GM12878 (cell line): ENCODE measurements around the gene SLC9A8. TPM values are rescaled to one million over a fixed set of nuclear protein-coding genes. Genes with fewer than 3 reads are reported as not detected.

ENCODE experiments used
- ATAC-seq: fragments of 200-7000 bp; cut with Tn5 transposase; 3 replicates; pipeline ENCODE4 v1.9.1; 2020; ENCODE audit warnings: mild to moderate bottlenecking, moderate library complexity
- BruUV-seq: library from RNA; stranded (reverse); fragments of 400-500 nt; replicated peaks from 2 replicates; lab custom pipeline; 2021; lab: Mats Ljungman, UMichigan
- CTCF ChIA-PET: fragments of 300-600 bp; sonication (Branson Sonifier 250); formaldehyde crosslinking; extraction: SDS; loops from one replicate; lab custom pipeline; 2021; ENCODE audit warnings: inconsistent platforms; lab: Yijun Ruan, JAX
- POLR2A ChIA-PET: fragments of 350-600 bp; formaldehyde crosslinking; extraction: SDS; loops from one replicate; lab custom pipeline; 2021; ENCODE audit warnings: inconsistent platforms; lab: Charles Lee
- RAD21 ChIA-PET: fragments of 300-600 bp; sonication (Branson Sonifier 250); formaldehyde crosslinking; loops from one replicate; lab custom pipeline; 2023; ENCODE audit warnings: antibody characterized with exemption; ENCODE audit not compliant: unreplicated experiment; lab: Charles Lee
- SMC1A ChIA-PET: fragments of 300-600 bp; sonication (Branson Sonifier 250); formaldehyde crosslinking; loops from one replicate; lab custom pipeline; 2023; ENCODE audit not compliant: unreplicated experiment, uncharacterized antibody; lab: Charles Lee
- DNase-seq: peaks from one replicate; pipeline ENCODE4 v3.0.0-alpha.2; 2011; ENCODE audit warnings: low read depth, low spot score
- FAIRE-seq: peaks from 3 replicates; lab custom pipeline; 2011; peaks lifted over from hg19 to GRCh38; lab: Jason Lieb, UNC
- H2AFZ ChIP-seq: 2 replicates; pipeline ENCODE4 v1.6.0; 2011; ENCODE audit warnings: low read depth, low read length, control low read depth; ENCODE audit not compliant: control insufficient read depth
- H3K27ac ChIP-seq: 2 replicates; pipeline ENCODE4 v1.5.1; 2011; ENCODE audit warnings: control low read depth; ENCODE audit not compliant: control insufficient read depth, insufficient read depth
- H3K27me3 ChIP-seq, 2 experiments: replicated peaks in 1 of 2; 2 replicates each; pipeline versions ENCODE4 v1.6.0 to v1.6.1; 2011; ENCODE audit warnings: low read length in 1 of 2; ENCODE audit not compliant: control insufficient read depth in 2 of 2, insufficient read depth in 2 of 2
- H3K36me3 ChIP-seq, 2 experiments: 2 replicates each; pipeline ENCODE4 v1.5.1; 2011; ENCODE audit warnings: low read length in 1 of 2; ENCODE audit not compliant: control insufficient read depth in 2 of 2, insufficient read depth in 2 of 2
- H3K4me1 ChIP-seq: 2 replicates; pipeline ENCODE4 v1.6.1; 2011; ENCODE audit warnings: mild to moderate bottlenecking, low read length, moderate library complexity, mixed read lengths; ENCODE audit not compliant: control insufficient read depth, insufficient read depth
- H3K4me2 ChIP-seq: 2 replicates; pipeline ENCODE4 v1.6.0; 2011; ENCODE audit warnings: control low read depth; ENCODE audit not compliant: control insufficient read depth, insufficient read depth
- H3K4me3 ChIP-seq: fragments of 200-600 bp; sonication (generic); 2 replicates; pipeline ENCODE4 v1.5.1; 2016
- H3K79me2 ChIP-seq: 2 replicates; pipeline ENCODE4 v1.6.0; 2011; ENCODE audit warnings: low read length; ENCODE audit not compliant: control insufficient read depth, insufficient read depth
- H3K9ac ChIP-seq: 2 replicates; pipeline ENCODE4 v1.8.0; 2011; ENCODE audit warnings: low read length, control low read depth, mixed read lengths; ENCODE audit not compliant: control insufficient read depth, insufficient read depth
- H3K9me3 ChIP-seq: replicated peaks from 3 replicates; pipeline ENCODE4 v1.5.1; 2011; ENCODE audit warnings: mild to moderate bottlenecking, low read length; ENCODE audit not compliant: control insufficient read depth, insufficient read depth
- H4K20me1 ChIP-seq: 2 replicates; pipeline ENCODE4 v1.6.0; 2011; ENCODE audit not compliant: control insufficient read depth, insufficient read depth
- BACH1 ChIP-seq: fragments of 450-650 bp; IDR thresholded peaks from 2 replicates; pipeline ENCODE4 v1.6.1; 2017; ENCODE audit warnings: mild to moderate bottlenecking, borderline replicate concordance
- ETV6 ChIP-seq, 2 experiments: fragments of 450-650 bp in 1 of 2; IDR thresholded peaks in 1 of 2; conservative IDR thresholded peaks in 1 of 2; 2 replicates each; pipeline ENCODE4 v1.6.1; 2014; ENCODE audit warnings: antibody characterized with exemption in 1 of 2, borderline replicate concordance in 1 of 2, low read depth in 1 of 2, mild to moderate bottlenecking in 1 of 2, moderate library complexity in 1 of 2
- HCFC1 ChIP-seq: fragments of 150-350 bp; IDR thresholded peaks from 2 replicates; pipeline ENCODE4 v1.6.1; 2014; ENCODE audit warnings: low read length
- HDGF ChIP-seq: fragments of 450-650 bp; IDR thresholded peaks from 2 replicates; pipeline ENCODE4 v1.6.1; 2016; ENCODE audit warnings: antibody characterized with exemption
- IRF4 ChIP-seq: IDR thresholded peaks from 2 replicates; pipeline ENCODE4 v1.6.1; 2011; ENCODE audit warnings: low read depth, low read length
- JUNB ChIP-seq: IDR thresholded peaks from 2 replicates; pipeline ENCODE4 v1.6.1; 2016; ENCODE audit warnings: antibody characterized with exemption, mild to moderate bottlenecking
- KLF5 ChIP-seq: fragments of 450-650 bp; IDR thresholded peaks from 2 replicates; pipeline ENCODE4 v1.6.1; 2014; ENCODE audit warnings: mild to moderate bottlenecking; ENCODE audit not compliant: partially characterized antibody
- PAX8 ChIP-seq: fragments of 450-650 bp; IDR thresholded peaks from 2 replicates; pipeline ENCODE4 v1.6.1; 2017; ENCODE audit warnings: mild to moderate bottlenecking, moderate library complexity
- POLR2AphosphoS5 ChIP-seq: IDR thresholded peaks from 2 replicates; pipeline ENCODE4 v1.6.1; 2011; ENCODE audit warnings: mild to moderate bottlenecking, low read length, inconsistent platforms
- SPI1 ChIP-seq: IDR thresholded peaks from 2 replicates; pipeline ENCODE4 v1.6.1; 2011; ENCODE audit warnings: low read depth, mild to moderate bottlenecking, low read length, moderate library complexity, borderline replicate concordance; ENCODE audit not compliant: insufficient read depth
- ZNF622 ChIP-seq: fragments of 450-650 bp; IDR thresholded peaks from 2 replicates; pipeline ENCODE4 v1.6.1; 2017; ENCODE audit warnings: mild to moderate bottlenecking, inconsistent platforms
- WGBS: methylation state at CpG from one replicate; pipeline ENCODE4 v1.1.6; 2016; ENCODE audit warnings: low lambda C conversion rate; ENCODE audit not compliant: insufficient replicate concordance, insufficient coverage; ENCODE audit errors: missing lambda C conversion rate; 5-methylcytosine and 5-hydroxymethylcytosine counted together
- in situ Hi-C: fragments of 300-500 bp; cut with MboI; formaldehyde crosslinking; loops from 9 replicates; pipeline ENCODE4 v1.14.3; 2018; ENCODE audit warnings: mixed read lengths
- intact Hi-C: fragments of 100-400 bp; cut with micrococcal nuclease; formaldehyde crosslinking; loops from one replicate; pipeline ENCODE4 v1.14.2; 2022; ENCODE audit not compliant: unreplicated experiment
- polyA plus RNA-seq, 11 experiments: library from polyadenylated mRNA; depleted of rRNA in 4 of 11; unstranded in 6 of 11; stranded (reverse) in 5 of 11; fragments of >200 nt; fragmentation: Nextera tagmentation in 4 of 11; fragmentation: Illumina TruSeq in 1 of 11; extraction: Ambion mirVana in 4 of 11; extraction: Trizol in 1 of 11; gene quantifications; 1 replicate in 1 of 11; 2 replicates in 10 of 11; pipeline versions ENCODE4 v1.2.1 to v1.2.3, GENCODE V29; 2011 to 2016; ENCODE audit warnings: inconsistent platforms in 2 of 11, missing spikeins in 2 of 11, low read depth in 1 of 11
- total RNA-seq, 4 experiments: library from RNA; depleted of rRNA in 3 of 4; stranded (reverse); fragments of >200 nt in 3 of 4; fragmentation: Illumina TruSeq in 1 of 4; extraction: Trizol in 1 of 4; gene quantifications; 2 replicates each; pipeline versions ENCODE4 v1.2.1 to v1.2.3, GENCODE V29; 2013 to 2021
- TF ChIP-seq, protein P1 (sequence below): IDR thresholded peaks from 2 replicates; pipeline ENCODE4 v1.6.1; 2011; ENCODE audit warnings: low read depth, low read length, improper control_type of control experiment, borderline replicate concordance
- TF ChIP-seq, protein P2 (sequence below): fragments of 450-650 bp; formaldehyde crosslinking; IDR thresholded peaks from 2 replicates; pipeline ENCODE4 v1.4.0; 2022; ENCODE audit warnings: mild to moderate bottlenecking, moderate library complexity

SLC9A8 gene
- total and polyA plus RNA-seq, 10 of the 15 experiments (the other 5 are each of a cell fraction or from before 2014, with no cell fraction given): 0.40 to 15.5 (median 6.5) TPM

DNA sequence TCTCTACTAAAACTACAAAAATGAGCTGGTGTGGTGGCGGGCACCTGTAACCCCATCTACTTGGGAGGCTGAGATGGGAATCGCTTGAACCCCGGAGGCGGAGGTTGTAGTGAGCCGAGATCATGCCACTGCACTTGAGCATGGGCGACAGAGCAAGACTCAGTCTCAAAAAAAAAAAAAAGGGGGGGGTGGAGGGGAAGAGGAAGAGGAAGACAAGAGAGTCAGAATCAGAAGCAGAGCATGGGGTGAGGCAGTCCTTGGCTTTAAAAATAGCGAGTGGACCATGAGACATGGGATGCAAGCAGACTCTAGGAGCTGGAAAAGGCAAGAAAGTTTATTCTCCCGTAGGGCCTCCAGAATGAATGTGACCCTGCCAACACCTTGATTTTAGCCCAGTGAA is 3.9 kb upstream of the SLC9A8 start:
- in situ Hi-C loops: no loop called here
- peaks cover 22% of the 10 kb centered on the region for H3K4me1 ChIP-seq
- 47% methylated on average over 7 of the region's 8 CpGs for WGBS
- no peak for FAIRE-seq
- H3K27ac ChIP-seq: no peak overlapping the region
- H3K79me2 ChIP-seq: peaks cover 7% of the 10 kb centered on the region
- no peaks in the 10 kb centered on the region for H3K36me3 ChIP-seq
- no peaks in the 10 kb centered on the region for H3K9me3 ChIP-seq
- TF ChIP-seq HCFC1 (no peak), PAX8 (no peak), BACH1 (no peak), HDGF (no peak), POLR2AphosphoS5 (no peak), ETV6 (conservative IDR thresholded peaks at IDR 0.05 in 1 of 2, IDR thresholded peaks at IDR 0.05 in 1 of 2; ENCODE audit: borderline replicate concordance in 1 of 2, low read depth in 1 of 2) (no peak), JUNB (no peak), KLF5 (no peak), SPI1 (no peak), ZNF622 (no peak), IRF4 (no peak)
- TF ChIP-seq, protein P1, sequence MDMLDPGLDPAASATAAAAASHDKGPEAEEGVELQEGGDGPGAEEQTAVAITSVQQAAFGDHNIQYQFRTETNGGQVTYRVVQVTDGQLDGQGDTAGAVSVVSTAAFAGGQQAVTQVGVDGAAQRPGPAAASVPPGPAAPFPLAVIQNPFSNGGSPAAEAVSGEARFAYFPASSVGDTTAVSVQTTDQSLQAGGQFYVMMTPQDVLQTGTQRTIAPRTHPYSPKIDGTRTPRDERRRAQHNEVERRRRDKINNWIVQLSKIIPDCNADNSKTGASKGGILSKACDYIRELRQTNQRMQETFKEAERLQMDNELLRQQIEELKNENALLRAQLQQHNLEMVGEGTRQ: no peak
- TF ChIP-seq, protein P2, sequence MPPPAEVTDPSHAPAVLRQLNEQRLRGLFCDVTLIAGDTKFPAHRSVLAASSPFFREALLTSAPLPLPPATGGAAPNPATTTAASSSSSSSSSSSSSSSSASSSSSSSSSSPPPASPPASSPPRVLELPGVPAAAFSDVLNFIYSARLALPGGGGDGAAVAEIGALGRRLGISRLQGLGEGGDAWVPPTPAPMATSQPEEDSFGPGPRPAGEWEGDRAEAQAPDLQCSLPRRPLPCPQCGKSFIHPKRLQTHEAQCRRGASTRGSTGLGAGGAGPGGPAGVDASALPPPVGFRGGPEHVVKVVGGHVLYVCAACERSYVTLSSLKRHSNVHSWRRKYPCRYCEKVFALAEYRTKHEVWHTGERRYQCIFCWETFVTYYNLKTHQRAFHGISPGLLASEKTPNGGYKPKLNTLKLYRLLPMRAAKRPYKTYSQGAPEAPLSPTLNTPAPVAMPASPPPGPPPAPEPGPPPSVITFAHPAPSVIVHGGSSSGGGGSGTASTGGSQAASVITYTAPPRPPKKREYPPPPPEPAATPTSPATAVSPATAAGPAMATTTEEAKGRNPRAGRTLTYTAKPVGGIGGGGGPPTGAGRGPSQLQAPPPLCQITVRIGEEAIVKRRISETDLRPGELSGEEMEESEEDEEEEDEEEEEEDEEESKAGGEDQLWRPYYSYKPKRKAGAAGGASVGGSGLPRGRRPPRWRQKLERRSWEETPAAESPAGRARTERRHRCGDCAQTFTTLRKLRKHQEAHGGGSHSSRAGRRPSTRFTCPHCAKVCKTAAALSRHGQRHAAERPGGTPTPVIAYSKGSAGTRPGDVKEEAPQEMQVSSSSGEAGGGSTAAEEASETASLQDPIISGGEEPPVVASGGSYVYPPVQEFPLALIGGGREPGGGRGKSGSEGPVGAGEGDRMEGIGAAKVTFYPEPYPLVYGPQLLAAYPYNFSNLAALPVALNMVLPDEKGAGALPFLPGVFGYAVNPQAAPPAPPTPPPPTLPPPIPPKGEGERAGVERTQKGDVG (CRISPR knock-in tag): no peak
- ChIA-PET POLR2A (interaction anchor here (2.7 kb wide), 1 partner anchor 13 kb away, joined by 10 read pairs; no protein-coding TSS in a partner anchor), RAD21 (no interaction called here), CTCF (interaction anchor here (0.7 to 1.3 kb wide), 3 partner anchors 14 to 90 kb away, joined by 3 to 5 read pairs (median 3); no protein-coding TSS in a partner anchor), SMC1A (interaction anchor here (0.5 kb wide), 1 partner anchor 51 kb away, joined by 3 read pairs; no protein-coding TSS in a partner anchor)
- no TSS peak for BruUV-seq
- H2AFZ ChIP-seq: no peak overlapping the region
- H3K9ac ChIP-seq: no peak overlapping the region
- H4K20me1 ChIP-seq: no peaks in the 10 kb centered on the region
- no peak for ATAC-seq
- H3K4me3 ChIP-seq: no peak overlapping the region
- H3K4me2 ChIP-seq: no peak overlapping the region
- H3K27me3 ChIP-seq: no peaks in the 10 kb centered on the region
- no peak for DNase-seq
- intact Hi-C loops: no loop called here
